Measurements from ENCODE around the gene CCDC88A.

- TF ChIP-seq CTCF (IDR thresholded peaks at IDR 0.05; ENCODE audit: low read depth, low read length, missing input control) (no peak), ZBTB33 (IDR thresholded peaks at IDR 0.05) (no peak), GABPA (IDR thresholded peaks at IDR 0.05 in 1 of 2, conservative IDR thresholded peaks at IDR 0.05 in 1 of 2) (no peak), JUND (IDR thresholded peaks at IDR 0.05) (no peak), NR2F2 (IDR thresholded peaks at IDR 0.05) (no peak), RAD21 (IDR thresholded peaks at IDR 0.05) (no peak), SP1 (IDR thresholded peaks at IDR 0.05) (no peak), MAX (IDR thresholded peaks at IDR 0.05) (no peak), REST (IDR thresholded peaks at IDR 0.05) (no peak), EGR1 (IDR thresholded peaks at IDR 0.05; ENCODE audit: low read depth in 2 of 2) (no peak), HNF4A (conservative IDR thresholded peaks at IDR 0.05) (no peak)
Measured at GRCh38 chr2:55425431-55425831, 5.8 kb upstream of the CCDC88A start.
